Coronary artery (tissue), 2 donors: ENCODE results near the gene FRMPD4.

Source experiments
- DNase-seq: peaks from one replicate; pipeline ENCODE4 v3.0.0-alpha.2; 2017; ENCODE audit warnings: low spot score
- H3K27ac ChIP-seq, 2 donors: fragments of 200-600 bp; sonication (generic); one replicate each; pipeline ENCODE4 v1.5.1; 2016 to 2019
- H3K4me3 ChIP-seq: fragments of 200-600 bp; sonication (generic); 2 replicates; pipeline ENCODE4 v1.5.1; 2016; ENCODE audit warnings: mild to moderate bottlenecking, moderate library complexity
- TF ChIP-seq, protein P1 (sequence below): fragments of 200-600 bp; sonication (generic); IDR thresholded peaks from one replicate; pipeline ENCODE4 v1.5.1; 2019; ENCODE audit warnings: antibody characterized with exemption

Gene FRMPD4

DNA sequence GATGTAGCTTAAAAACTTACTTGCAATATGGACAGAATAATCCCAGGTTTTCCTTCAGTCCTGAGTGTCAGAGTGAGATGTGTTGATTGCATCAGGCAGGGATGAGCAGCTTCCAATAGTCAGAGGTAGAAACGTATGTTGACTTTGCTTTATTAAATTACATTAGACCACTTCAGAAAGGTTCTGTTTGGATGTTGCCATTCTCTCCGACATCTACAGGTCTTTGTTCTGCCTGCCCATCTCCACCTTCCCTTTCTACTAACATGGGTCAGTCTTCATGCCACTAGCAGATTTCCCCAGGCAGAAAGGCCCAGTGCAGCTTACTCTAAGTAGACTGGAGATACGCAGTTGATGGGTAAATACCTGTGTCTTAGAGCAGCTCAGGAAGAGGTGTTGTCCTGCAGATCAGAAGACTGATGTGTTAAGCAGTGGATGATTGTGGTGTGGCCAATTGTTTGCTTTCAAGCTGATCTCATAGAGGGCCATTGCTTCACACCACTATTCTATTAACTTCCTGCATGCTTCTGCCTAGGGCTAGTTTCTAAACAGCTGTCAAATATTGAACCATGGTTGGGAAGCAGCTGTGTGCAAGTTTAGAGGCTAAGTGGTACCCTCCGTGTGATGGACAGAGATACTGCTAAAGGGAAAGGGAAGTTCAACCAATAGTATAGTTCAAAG is 1.8 kb downstream of the FRMPD4 start:
- Histone ChIP-seq H3K4me3 (no peak overlapping the region), H3K27ac (no peak overlapping the region)
- no peak for DNase-seq
- TF ChIP-seq, protein P1, sequence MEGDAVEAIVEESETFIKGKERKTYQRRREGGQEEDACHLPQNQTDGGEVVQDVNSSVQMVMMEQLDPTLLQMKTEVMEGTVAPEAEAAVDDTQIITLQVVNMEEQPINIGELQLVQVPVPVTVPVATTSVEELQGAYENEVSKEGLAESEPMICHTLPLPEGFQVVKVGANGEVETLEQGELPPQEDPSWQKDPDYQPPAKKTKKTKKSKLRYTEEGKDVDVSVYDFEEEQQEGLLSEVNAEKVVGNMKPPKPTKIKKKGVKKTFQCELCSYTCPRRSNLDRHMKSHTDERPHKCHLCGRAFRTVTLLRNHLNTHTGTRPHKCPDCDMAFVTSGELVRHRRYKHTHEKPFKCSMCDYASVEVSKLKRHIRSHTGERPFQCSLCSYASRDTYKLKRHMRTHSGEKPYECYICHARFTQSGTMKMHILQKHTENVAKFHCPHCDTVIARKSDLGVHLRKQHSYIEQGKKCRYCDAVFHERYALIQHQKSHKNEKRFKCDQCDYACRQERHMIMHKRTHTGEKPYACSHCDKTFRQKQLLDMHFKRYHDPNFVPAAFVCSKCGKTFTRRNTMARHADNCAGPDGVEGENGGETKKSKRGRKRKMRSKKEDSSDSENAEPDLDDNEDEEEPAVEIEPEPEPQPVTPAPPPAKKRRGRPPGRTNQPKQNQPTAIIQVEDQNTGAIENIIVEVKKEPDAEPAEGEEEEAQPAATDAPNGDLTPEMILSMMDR = no peak

DNA sequence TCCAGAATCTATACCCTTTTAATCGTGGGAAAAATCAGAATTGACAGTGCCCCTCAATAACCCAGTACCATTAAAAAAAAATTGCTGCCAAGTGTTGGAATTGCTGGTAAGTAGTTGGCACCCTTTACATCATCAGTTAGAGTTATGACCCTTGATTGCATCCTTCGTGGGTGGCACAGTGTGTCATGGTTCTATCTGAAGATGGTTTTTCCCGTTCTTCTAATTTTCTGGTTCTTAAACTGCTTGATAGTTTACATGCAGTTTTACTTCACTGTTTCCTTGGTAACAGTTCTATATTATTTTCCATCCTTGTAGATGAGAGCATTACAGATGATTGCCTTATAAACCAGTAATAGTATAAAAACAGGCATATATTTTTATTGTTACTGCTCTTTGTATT is 3.2 kb downstream of the FRMPD4 start:
- no peak overlapping the region for H3K27ac ChIP-seq
- H3K4me3 ChIP-seq = no peak overlapping the region
- TF ChIP-seq, protein P1 = no peak
- no peak for DNase-seq

DNA sequence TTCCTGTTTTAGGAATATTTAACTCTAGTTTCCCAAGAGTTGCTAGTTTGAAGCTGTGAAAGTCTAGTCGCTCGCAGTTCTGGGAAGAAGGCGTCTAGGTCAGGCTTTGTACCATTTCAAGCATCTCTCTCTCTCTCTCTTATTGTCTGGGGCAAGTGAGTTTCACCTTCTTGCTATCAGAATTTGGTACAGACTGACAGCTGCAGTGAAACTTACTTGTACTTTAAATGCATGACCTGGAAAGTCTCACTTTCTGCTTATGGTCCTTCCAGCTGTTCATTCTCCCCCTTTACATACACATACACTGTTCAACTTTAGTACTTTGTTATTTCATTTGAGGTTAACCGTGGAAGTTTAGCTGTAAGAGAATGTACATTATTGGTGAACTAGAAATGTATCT is 4.4 kb downstream of the FRMPD4 start:
- no peak for DNase-seq
- Histone ChIP-seq H3K27ac (no peak overlapping the region), H3K4me3 (no peak overlapping the region)
- TF ChIP-seq, protein P1 = no peak

DNA sequence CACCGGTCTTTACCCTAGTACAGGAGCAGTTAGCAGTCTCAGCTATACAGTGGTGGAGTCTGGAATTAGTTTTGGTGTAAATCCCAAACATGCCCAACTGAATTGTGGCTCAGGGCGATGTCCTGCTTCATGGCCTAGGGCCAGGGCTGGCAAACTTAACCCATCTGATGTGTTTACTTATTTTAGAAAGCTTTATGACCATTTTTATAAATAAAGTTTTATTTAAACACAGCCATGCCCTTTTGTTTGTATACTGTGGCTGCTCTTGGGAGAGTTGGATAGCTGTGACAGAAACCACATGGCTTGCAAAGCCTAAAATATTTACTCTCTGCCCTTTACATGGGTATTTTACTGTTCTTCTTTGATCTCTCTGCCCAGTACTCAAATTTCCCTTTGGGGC is 7.1 kb downstream of the FRMPD4 start:
- TF ChIP-seq, protein P1 = no peak
- Histone ChIP-seq H3K4me3 (no peak overlapping the region), H3K27ac (no peak overlapping the region)

DNA sequence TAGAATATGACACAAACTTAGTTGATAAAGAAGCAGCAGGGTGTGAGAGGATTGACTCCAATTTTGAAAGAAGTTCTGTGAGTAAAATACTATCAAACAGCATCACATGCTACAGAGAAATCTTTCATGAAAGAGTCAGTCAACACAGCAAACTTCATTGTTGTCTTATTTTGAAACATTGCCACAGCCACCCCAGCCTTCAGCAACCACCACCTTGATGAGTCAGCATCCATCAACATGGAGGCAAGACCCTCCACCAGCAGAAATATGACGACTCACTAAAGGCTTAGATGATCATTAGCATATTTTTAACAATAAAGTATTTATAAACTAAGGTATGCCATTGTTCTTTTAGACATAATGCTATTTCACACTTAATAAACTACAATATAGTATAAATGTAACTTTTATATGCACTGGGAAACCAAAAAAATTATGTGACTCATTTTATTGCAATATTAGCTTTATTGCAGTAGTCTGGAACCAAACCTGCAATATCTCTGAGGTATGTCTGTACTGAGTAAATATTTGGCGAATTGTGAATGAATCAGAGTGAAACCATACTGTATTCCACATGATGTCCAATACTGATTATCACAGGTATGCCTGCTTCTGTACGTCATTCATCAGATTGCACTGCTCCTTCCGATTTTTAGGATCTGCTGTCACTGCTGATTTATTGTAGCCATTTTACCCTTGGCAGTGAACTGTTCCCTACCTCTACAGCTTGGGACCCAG is 11.6 kb downstream of the FRMPD4 start:
- Histone ChIP-seq H3K27ac (no peak overlapping the region), H3K4me3 (no peak overlapping the region)
- TF ChIP-seq, protein P1 = no peak
- DNase-seq = no peak

More for the DNA sequence above, 7.1 kb downstream of the FRMPD4 start:
- no peak for DNase-seq

DNA sequence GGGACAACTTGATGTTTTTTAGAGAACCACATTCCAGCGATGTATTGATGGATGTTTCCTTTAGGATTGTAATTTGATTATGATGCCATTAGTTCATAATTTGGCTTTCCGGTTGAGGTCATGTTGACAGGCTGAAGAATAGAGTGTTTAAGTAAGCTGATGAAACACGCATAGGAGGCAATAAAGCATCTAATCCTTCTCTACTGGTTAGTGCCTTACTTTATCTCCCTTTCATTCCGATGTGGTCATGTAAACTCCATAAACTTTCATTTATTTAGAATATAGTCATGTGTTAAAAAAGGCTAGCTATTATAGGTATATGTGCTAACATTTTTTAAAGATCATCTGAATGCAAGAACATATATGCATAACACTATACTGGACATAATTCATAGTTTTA is 15.0 kb downstream of the FRMPD4 start:
- TF ChIP-seq, protein P1 = no peak
- Histone ChIP-seq H3K4me3 (no peak overlapping the region), H3K27ac (no peak overlapping the region)
- DNase-seq = no peak

DNA sequence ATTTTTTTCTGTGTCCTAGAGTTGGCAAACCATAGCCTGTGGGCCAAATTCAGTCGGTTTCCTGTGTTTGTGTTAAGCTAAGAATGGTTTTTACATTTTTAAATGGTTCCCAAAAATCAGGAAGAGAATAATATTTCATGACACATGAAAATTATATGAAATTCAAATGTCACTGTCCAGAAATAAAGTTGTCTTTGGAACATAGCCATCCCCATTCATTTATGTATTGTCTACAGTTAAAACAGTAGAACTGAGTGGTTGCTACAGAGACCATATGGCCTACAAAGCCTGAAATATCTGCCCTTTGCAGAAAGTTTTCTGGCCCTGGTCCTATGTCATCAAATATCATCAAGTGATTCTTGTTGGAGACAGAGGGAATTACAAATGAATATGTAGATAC is 15.5 kb downstream of the FRMPD4 start:
- Histone ChIP-seq H3K4me3 (no peak overlapping the region), H3K27ac (no peak overlapping the region)
- TF ChIP-seq, protein P1 = no peak
- DNase-seq = no peak
